ENCODE results near the gene CBX6. TPM values are rescaled to one million over a fixed set of nuclear protein-coding genes. Genes with fewer than 3 reads are reported as not detected.

CBX6 gene
- 50.3 TPM for polyA plus RNA-seq (2013, experiment 1 of 2; ENCODE audit: insufficient read length)
- polyA plus RNA-seq (2013, experiment 2 of 2; ENCODE audit: insufficient read length): 53.2 TPM

- peak; percentile 92 for DNase-seq
These were observed at the start of gene CBX6 for GRCh38 chr22:38872172-38872830. TSS of gene CBX6 (minus strand) at chr22:38872216. CDS start at chr22:38872190, 26 bp downstream.

- no peak for DNase-seq
These were observed 49.8 kb upstream of the CBX6 start for GRCh38 chr22:38921806-38922205.

- no peak for DNase-seq
These were observed 49.1 kb upstream of the CBX6 start for GRCh38 chr22:38921120-38921519.

- no peak for DNase-seq
These were observed 47.7 kb upstream of the CBX6 start for GRCh38 chr22:38919631-38920190.

GRCh38 chr22:38911434-38911833 is 39.4 kb upstream of the CBX6 start:
- DNase-seq: no peak

- no peak for DNase-seq
These were observed 35.8 kb upstream of the CBX6 start for GRCh38 chr22:38907767-38908166.

GRCh38 chr22:38906052-38906451 is 34.0 kb upstream of the CBX6 start:
- DNase-seq: no peak

GRCh38 chr22:38904052-38904617 is 32.1 kb upstream of the CBX6 start:
- DNase-seq: peak; percentile 9

GRCh38 chr22:38901111-38901641 is 29.2 kb upstream of the CBX6 start:
- no peak for DNase-seq

GRCh38 chr22:38900677-38901076 is 28.7 kb upstream of the CBX6 start:
- no peak for DNase-seq

GRCh38 chr22:38891256-38891655 is 19.2 kb upstream of the CBX6 start:
- DNase-seq: no peak

GRCh38 chr22:38890377-38890776 is 18.4 kb upstream of the CBX6 start:
- no peak for DNase-seq

GRCh38 chr22:38886333-38886732 is 14.3 kb upstream of the CBX6 start:
- DNase-seq: peak; percentile 55

- no peak for DNase-seq
These were observed 11.1 kb upstream of the CBX6 start for GRCh38 chr22:38882972-38883622.

GRCh38 chr22:38881997-38882879 is 10.2 kb upstream of the CBX6 start:
- DNase-seq: no peak

- DNase-seq: peak; percentile 93
These were observed 9.5 kb upstream of the CBX6 start for GRCh38 chr22:38881464-38881871.

GRCh38 chr22:38879961-38880360 is 7.9 kb upstream of the CBX6 start:
- no peak for DNase-seq

GRCh38 chr22:38879108-38879729 is 7.2 kb upstream of the CBX6 start:
- peak; percentile 68 for DNase-seq

GRCh38 chr22:38878001-38878400 is 6.0 kb upstream of the CBX6 start:
- DNase-seq: no peak

GRCh38 chr22:38874529-38875222 is 2.7 kb upstream of the CBX6 start:
- no peak for DNase-seq

All from fibroblast of skin of back (primary cell).